Prostate gland (tissue), 2 donors: ENCODE measurements around the gene TMC1. TPM values are rescaled to one million over a fixed set of nuclear protein-coding genes. Genes with fewer than 3 reads are reported as not detected.

Source experiments
- DNase-seq: peaks from one replicate; pipeline ENCODE4 v3.0.0-alpha.2; 2019; ENCODE audit warnings: low spot score
- H3K27ac ChIP-seq, 2 donors: fragments of 200-600 bp; sonication (generic); 2 replicates each; pipeline ENCODE4 v1.5.1; 2017 to 2019
- H3K27me3 ChIP-seq: fragments of 200-600 bp; sonication (generic); replicated peaks from 2 replicates; pipeline ENCODE4 v1.5.1; 2019; ENCODE audit not compliant: insufficient read depth
- H3K36me3 ChIP-seq, 2 donors: fragments of 200-600 bp; sonication (generic); 1 replicate in 1 of 2; 2 replicates in 1 of 2; pipeline versions ENCODE4 v1.5.1 to v1.8.1; 2017 to 2019
- H3K4me1 ChIP-seq: fragments of 200-600 bp; sonication (generic); replicated peaks from 2 replicates; pipeline ENCODE4 v1.5.1; 2019
- H3K4me3 ChIP-seq, 2 donors: fragments of 200-600 bp; sonication (generic); 2 replicates each; pipeline ENCODE4 v1.5.1; 2017 to 2019
- H3K9me3 ChIP-seq: fragments of 200-600 bp; sonication (generic); 2 replicates; pipeline ENCODE4 v1.5.1; 2017
- POLR2A ChIP-seq: fragments of 450-650 bp; IDR thresholded peaks from one replicate; pipeline ENCODE4 v1.6.1; 2016; ENCODE audit warnings: antibody characterized with exemption, mild to moderate bottlenecking
- POLR2AphosphoS5 ChIP-seq: sonication (generic); formaldehyde crosslinking; IDR thresholded peaks from one replicate; pipeline ENCODE4 v1.6.1; 2017; ENCODE audit warnings: antibody characterized with exemption
- WGBS: methylation state at CpG from one replicate; pipeline ENCODE4 v1.1.5; 2018; 5-methylcytosine and 5-hydroxymethylcytosine counted together
- intact Hi-C: fragments of 100-400 bp; cut with DNase I; formaldehyde crosslinking; loops from one replicate; pipeline ENCODE4 v1.14.2; 2022
- total RNA-seq, 2 donors: library from RNA; depleted of rRNA; stranded (reverse); fragments of >200 nt; gene quantifications; one replicate each; pipeline ENCODE4 v1.1.0, GENCODE V29; 2016
- TF ChIP-seq, protein P1 (sequence below), 4 experiments: fragments of 200-600 bp in 2 of 4; fragments of 450-650 bp in 2 of 4; sonication (generic) in 2 of 4; IDR thresholded peaks; 1 replicate in 3 of 4; 2 replicates in 1 of 4; pipeline ENCODE4 v1.5.1; 2016 to 2019; ENCODE audit warnings: antibody characterized with exemption in 4 of 4, mild to moderate bottlenecking in 2 of 4, moderate library complexity in 2 of 4

TMC1 gene
- total RNA-seq, 2 donors from 2014 or later = 3.0 to 5.3 TPM

- intact Hi-C loops = no loop called here
- no peak overlapping the region for H3K27ac ChIP-seq
Measured at GRCh38 chr9:72814083-72814597, 292.7 kb downstream of the TMC1 start.

GRCh38 chr9:72816666-72817065 lies 295.3 kb downstream of the TMC1 start:
- Histone ChIP-seq H3K27me3 (no peaks in the 10 kb centered on the region), H3K36me3 (no peaks in the 10 kb centered on the region), H3K4me1 (no peaks in the 10 kb centered on the region), H3K9me3 (no peaks in the 10 kb centered on the region), H3K4me3 (no peak overlapping the region), H3K27ac (no peak overlapping the region)
- no peak for DNase-seq
- intact Hi-C loops = no loop called here
- TF ChIP-seq, protein P1, sequence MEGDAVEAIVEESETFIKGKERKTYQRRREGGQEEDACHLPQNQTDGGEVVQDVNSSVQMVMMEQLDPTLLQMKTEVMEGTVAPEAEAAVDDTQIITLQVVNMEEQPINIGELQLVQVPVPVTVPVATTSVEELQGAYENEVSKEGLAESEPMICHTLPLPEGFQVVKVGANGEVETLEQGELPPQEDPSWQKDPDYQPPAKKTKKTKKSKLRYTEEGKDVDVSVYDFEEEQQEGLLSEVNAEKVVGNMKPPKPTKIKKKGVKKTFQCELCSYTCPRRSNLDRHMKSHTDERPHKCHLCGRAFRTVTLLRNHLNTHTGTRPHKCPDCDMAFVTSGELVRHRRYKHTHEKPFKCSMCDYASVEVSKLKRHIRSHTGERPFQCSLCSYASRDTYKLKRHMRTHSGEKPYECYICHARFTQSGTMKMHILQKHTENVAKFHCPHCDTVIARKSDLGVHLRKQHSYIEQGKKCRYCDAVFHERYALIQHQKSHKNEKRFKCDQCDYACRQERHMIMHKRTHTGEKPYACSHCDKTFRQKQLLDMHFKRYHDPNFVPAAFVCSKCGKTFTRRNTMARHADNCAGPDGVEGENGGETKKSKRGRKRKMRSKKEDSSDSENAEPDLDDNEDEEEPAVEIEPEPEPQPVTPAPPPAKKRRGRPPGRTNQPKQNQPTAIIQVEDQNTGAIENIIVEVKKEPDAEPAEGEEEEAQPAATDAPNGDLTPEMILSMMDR (IDR thresholded peaks at IDR 0.05) = no peak
- TF ChIP-seq POLR2AphosphoS5 = no peak
- no peak for TF ChIP-seq POLR2A
- WGBS = 97% methylated on average over 8 of the region's 8 CpGs

More at GRCh38 chr9:72814083-72814597, 292.7 kb downstream of the TMC1 start:
- Histone ChIP-seq H3K36me3 (no peaks in the 10 kb centered on the region), H3K27me3 (no peaks in the 10 kb centered on the region), H3K9me3 (no peaks in the 10 kb centered on the region), H3K4me3 (no peak overlapping the region), H3K4me1 (no peaks in the 10 kb centered on the region)
- WGBS = 89% methylated on average over 7 of the region's 7 CpGs
- no peak for DNase-seq
- TF ChIP-seq, protein P1 (IDR thresholded peaks at IDR 0.05) = no peak
- TF ChIP-seq POLR2AphosphoS5 (no peak), POLR2A (no peak)

GRCh38 chr9:72817413-72817812 lies 296.0 kb downstream of the TMC1 start:
- DNase-seq = no peak
- WGBS = 78% methylated on average over 7 of the region's 7 CpGs
- intact Hi-C loops = no loop called here
- Histone ChIP-seq H3K27ac (no peak overlapping the region), H3K36me3 (no peaks in the 10 kb centered on the region), H3K9me3 (no peaks in the 10 kb centered on the region), H3K27me3 (no peaks in the 10 kb centered on the region), H3K4me3 (no peak overlapping the region), H3K4me1 (no peaks in the 10 kb centered on the region)
- TF ChIP-seq POLR2A (no peak), POLR2AphosphoS5 (no peak)
- TF ChIP-seq, protein P1 (IDR thresholded peaks at IDR 0.05) = no peak

- no peak for DNase-seq
- Histone ChIP-seq H3K4me3 (no peak overlapping the region), H3K9me3 (no peaks in the 10 kb centered on the region), H3K4me1 (no peaks in the 10 kb centered on the region), H3K27ac (no peak overlapping the region), H3K27me3 (no peaks in the 10 kb centered on the region), H3K36me3 (no peaks in the 10 kb centered on the region)
- intact Hi-C loops = no loop called here
- 56% methylated on average over 3 of the region's 3 CpGs for WGBS
- TF ChIP-seq POLR2AphosphoS5 (no peak), POLR2A (no peak)
Measured at GRCh38 chr9:72818385-72818784, 297.0 kb downstream of the TMC1 start.

GRCh38 chr9:72823971-72824370 lies 302.6 kb downstream of the TMC1 start:
- Histone ChIP-seq H3K4me3 (no peak overlapping the region), H3K36me3 (no peaks in the 10 kb centered on the region), H3K4me1 (no peaks in the 10 kb centered on the region), H3K27me3 (no peaks in the 10 kb centered on the region), H3K27ac (no peak overlapping the region), H3K9me3 (no peaks in the 10 kb centered on the region)
- no peak for DNase-seq
- TF ChIP-seq, protein P1 (IDR thresholded peaks at IDR 0.05) = no peak
- TF ChIP-seq POLR2A (no peak), POLR2AphosphoS5 (no peak)
- 91% methylated on average over 5 of the region's 5 CpGs for WGBS
- intact Hi-C loops = loop anchor here (5.0 to 10.0 kb wide), 3 partner anchors 219 to 779 kb away; no protein-coding TSS in a partner anchor
